ENCODE results near the gene KCNK6. TPM values are rescaled to one million over a fixed set of nuclear protein-coding genes. Genes with fewer than 3 reads are reported as not detected.

Gene KCNK6
- total RNA-seq, 1 donor from 2014 or later: 1.4 TPM

Other genes with a start within 250 kb of the KCNK6 start
- gene DPF1, start 95.6 kb upstream of the KCNK6 start, total RNA-seq: not detected
- 3.9 TPM for gene PPP1R14A, start 63.5 kb upstream of the KCNK6 start, total RNA-seq
- gene SPINT2, start 55.3 kb upstream of the KCNK6 start, total RNA-seq: 7.3 TPM
- gene C19orf33, start 15.6 kb upstream of the KCNK6 start, total RNA-seq: 0.40 TPM
- 41.7 TPM for gene YIF1B, start 3.9 kb upstream of the KCNK6 start, total RNA-seq
- gene CATSPERG, start 16.0 kb downstream of the KCNK6 start, total RNA-seq: 4.0 TPM
- gene PSMD8, start 54.7 kb downstream of the KCNK6 start, total RNA-seq: 62.5 TPM
- gene GGN, start 68.2 kb downstream of the KCNK6 start, total RNA-seq: not detected
- gene SPRED3, start 68.9 kb downstream of the KCNK6 start, total RNA-seq: 0.30 TPM
- gene FAM98C, start 83.2 kb downstream of the KCNK6 start, total RNA-seq: 8.7 TPM
- 1.0 TPM for gene RASGRP4, start 106.4 kb downstream of the KCNK6 start, total RNA-seq
- 0.68 TPM for gene RYR1, start 113.8 kb downstream of the KCNK6 start, total RNA-seq

Measured in left lobe of liver (tissue), 1 donor.